ENCODE measurements around the gene VPS35. TPM values are rescaled to one million over a fixed set of nuclear protein-coding genes. Genes with fewer than 3 reads are reported as not detected.

The VPS35 gene
- total RNA-seq, 2 experiments from 2014 or later, result 95.1 to 100 TPM

GRCh38 chr16:46621934-46622676, 66.9 kb downstream of the VPS35 start:
- POLR2A ChIA-PET, result interaction anchor here (0.7 kb wide), 1 partner anchor 1743 kb away, joined by 6 read pairs; no protein-coding TSS in a partner anchor
- CTCF ChIA-PET, result interaction anchor here (0.7 kb wide), 1 partner anchor 191 kb away, joined by 4 read pairs; no protein-coding TSS in a partner anchor

DNA sequence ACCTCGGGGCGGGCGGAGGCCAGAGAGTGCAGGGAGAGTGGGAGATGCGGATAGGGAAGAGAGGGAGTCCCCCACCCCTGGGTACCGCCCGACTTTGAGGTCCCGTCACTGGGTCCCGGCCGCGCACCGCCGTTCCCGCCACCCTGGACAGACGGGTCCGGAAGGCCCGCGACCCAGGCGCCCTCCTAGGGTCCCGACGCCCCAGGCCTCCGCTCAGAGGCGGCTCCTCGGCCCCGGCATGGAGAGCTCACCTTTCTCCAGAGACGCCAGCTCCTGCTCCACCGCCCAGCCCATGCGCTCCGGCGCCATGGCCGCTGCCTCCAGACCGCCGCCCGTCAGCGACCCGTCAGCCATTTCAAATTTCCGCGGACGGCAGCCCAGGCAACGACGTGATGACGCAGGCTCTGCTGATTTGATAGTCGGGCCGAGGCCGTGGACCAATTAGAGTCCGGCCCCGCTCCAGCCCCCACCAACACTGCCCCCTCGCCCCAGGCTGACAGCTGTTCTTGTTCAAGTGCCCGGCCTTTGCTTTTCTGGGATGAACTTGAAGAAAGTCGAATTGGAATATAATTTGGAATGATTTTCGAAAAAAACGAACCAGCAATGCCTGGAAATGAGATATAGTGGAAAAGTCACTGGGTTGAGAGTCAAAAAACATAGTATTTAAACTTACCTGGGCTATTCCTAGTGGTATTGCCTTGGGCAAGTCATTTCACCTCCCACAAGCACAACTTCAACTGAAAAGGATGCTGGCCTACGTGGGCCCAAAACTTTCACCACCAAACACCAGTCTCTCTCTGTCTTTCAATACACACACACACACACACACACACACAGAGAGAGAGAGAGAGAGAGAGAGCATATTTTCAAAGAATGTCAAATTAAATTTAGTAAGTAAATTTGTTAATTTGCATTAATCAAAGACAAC, 67.7 kb downstream of the VPS35 start, which contains the start of gene SHCBP1:
Gene SHCBP1 (minus strand): TSS at position 374 of the 928 bp plus-strand sequence. CDS start 20 bp downstream, at position 354.
- POLR2A ChIA-PET, result interaction anchor here (0.5 to 0.7 kb wide), 3 partner anchors 208 to 1744 kb away, joined by 3 to 8 read pairs (median 6); no protein-coding TSS in a partner anchor
- CTCF ChIA-PET, result interaction anchor here (0.7 to 1.3 kb wide), 2 partner anchors 15 to 192 kb away, joined by 3 to 4 read pairs; no protein-coding TSS in a partner anchor

- ChIA-PET POLR2A (interaction anchor here (0.5 kb wide), 2 partner anchors 209 to 241 kb away, joined by 3 to 8 read pairs; no protein-coding TSS in a partner anchor), CTCF (interaction anchor here (1.3 kb wide), 1 partner anchor 14 kb away, joined by 3 read pairs; no protein-coding TSS in a partner anchor)
Observed at GRCh38 chr16:46620266-46621005, 68.5 kb downstream of the VPS35 start.

- CTCF ChIA-PET, result no interaction called here
- POLR2A ChIA-PET, result no interaction called here
Observed at GRCh38 chr16:46618516-46618915, 70.5 kb downstream of the VPS35 start.

GRCh38 chr16:46614006-46614405, 75.0 kb downstream of the VPS35 start:
- POLR2A ChIA-PET, result no interaction called here
- CTCF ChIA-PET, result no interaction called here

GRCh38 chr16:46613352-46613751, 75.6 kb downstream of the VPS35 start:
- CTCF ChIA-PET, result no interaction called here
- POLR2A ChIA-PET, result no interaction called here

DNA sequence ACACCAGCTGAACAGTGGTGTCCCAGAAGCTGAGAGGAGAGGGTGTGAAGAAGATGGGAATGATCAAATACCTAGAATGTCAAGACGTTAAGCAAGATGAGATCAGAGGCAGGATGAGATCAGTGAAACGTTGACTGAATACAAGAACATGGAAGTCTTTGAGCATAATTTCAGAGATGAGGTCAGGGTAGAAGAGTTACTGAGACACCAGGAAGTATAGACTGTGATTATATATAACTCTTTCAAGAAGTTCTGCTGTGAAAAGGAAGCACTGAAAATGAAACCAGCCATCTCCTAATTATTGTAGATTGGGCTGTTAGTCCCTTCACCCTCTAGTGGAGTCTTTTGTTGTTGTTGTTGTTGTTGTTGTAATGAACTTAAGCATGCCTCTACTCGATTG, 76.9 kb downstream of the VPS35 start:
- CTCF ChIA-PET, result no interaction called here
- POLR2A ChIA-PET, result no interaction called here

DNA sequence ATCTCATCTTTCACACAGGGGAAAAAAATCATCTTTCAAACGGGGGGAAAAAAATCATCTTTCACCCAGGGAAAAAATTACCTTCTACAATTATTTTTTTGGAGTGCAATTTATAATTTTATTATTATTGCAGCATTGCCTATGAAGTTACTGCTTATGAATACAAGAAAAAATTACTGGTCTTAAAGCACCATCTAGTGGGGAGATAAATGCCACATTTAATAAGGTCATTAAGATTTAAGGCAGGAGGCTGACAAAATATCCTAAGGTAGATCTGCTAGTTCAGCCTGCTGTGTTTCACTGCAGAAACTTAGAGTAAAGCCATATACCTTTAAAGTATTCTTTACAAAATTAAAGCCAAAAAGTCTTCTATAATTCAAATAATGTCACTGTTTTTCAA, 81.4 kb downstream of the VPS35 start:
- ChIA-PET POLR2A (no interaction called here), CTCF (no interaction called here)

- ChIA-PET POLR2A (no interaction called here), CTCF (interaction anchor here (0.9 kb wide), 1 partner anchor 15 kb away, joined by 3 read pairs; the partner anchor contains the start of gene SHCBP1)
Observed at GRCh38 chr16:46606231-46606630, 82.7 kb downstream of the VPS35 start.

Other genes starting within 250 kb of the VPS35 start
- gene SHCBP1, start 67.8 kb downstream of the VPS35 start, total RNA-seq, result 10 to 100 TPM; 40.1 to 42.2 TPM
- 10 to 100 TPM; 53.0 to 54.6 TPM for gene ORC6, start 481 bp upstream of the VPS35 start, total RNA-seq
- gene MYLK3, start 59.2 kb upstream of the VPS35 start, total RNA-seq, result under 1 TPM; 0.30 to 0.52 TPM
- gene C16orf87, start 142.0 kb upstream of the VPS35 start, total RNA-seq, result 10 to 100 TPM; 21.6 to 23.0 TPM
- gene GPT2, start 195.2 kb upstream of the VPS35 start, total RNA-seq, result 10 to 100 TPM; 31.6 to 33.4 TPM

Measured in activated CD8-positive, alpha-beta memory T cell treated with anti-CD3 and anti-CD28 coated beads for 36 hours (primary cell).